Thyroid gland (tissue), 4 donors: Measurements from ENCODE around the gene LPCAT1.

Experiments used
- POLR2A ChIP-seq, 2 donors: fragments of 450-650 bp; IDR thresholded peaks; one replicate each; pipeline ENCODE4 v1.6.1; 2017; ENCODE audit warnings: antibody characterized with exemption in 2 of 2, mild to moderate bottlenecking in 2 of 2, moderate library complexity in 1 of 2
- TF ChIP-seq, protein P1 (sequence below), 6 experiments: fragments of 200-600 bp in 3 of 6; fragments of 450-650 bp in 3 of 6; sonication (generic) in 3 of 6; IDR thresholded peaks; one replicate each; pipeline ENCODE4 v1.5.1; 2016 to 2019; ENCODE audit warnings: antibody characterized with exemption in 6 of 6, mild to moderate bottlenecking in 2 of 6, inconsistent platforms in 1 of 6, moderate library complexity in 1 of 6

- no peak for TF ChIP-seq POLR2A (IDR thresholded peaks at IDR 0.05)
- TF ChIP-seq, protein P1, sequence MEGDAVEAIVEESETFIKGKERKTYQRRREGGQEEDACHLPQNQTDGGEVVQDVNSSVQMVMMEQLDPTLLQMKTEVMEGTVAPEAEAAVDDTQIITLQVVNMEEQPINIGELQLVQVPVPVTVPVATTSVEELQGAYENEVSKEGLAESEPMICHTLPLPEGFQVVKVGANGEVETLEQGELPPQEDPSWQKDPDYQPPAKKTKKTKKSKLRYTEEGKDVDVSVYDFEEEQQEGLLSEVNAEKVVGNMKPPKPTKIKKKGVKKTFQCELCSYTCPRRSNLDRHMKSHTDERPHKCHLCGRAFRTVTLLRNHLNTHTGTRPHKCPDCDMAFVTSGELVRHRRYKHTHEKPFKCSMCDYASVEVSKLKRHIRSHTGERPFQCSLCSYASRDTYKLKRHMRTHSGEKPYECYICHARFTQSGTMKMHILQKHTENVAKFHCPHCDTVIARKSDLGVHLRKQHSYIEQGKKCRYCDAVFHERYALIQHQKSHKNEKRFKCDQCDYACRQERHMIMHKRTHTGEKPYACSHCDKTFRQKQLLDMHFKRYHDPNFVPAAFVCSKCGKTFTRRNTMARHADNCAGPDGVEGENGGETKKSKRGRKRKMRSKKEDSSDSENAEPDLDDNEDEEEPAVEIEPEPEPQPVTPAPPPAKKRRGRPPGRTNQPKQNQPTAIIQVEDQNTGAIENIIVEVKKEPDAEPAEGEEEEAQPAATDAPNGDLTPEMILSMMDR (IDR thresholded peaks at IDR 0.05), result no peak
These were observed 13.6 kb downstream of the LPCAT1 start for GRCh38 chr5:1510151-1510561.
